Neuronal stem cell (in vitro differentiated cells): ENCODE results near the gene DTD2.
"Not testable (repeated sequence)": the region's sequence is repeated elsewhere in the genome, so short reads cannot be mapped to it uniquely, and the experiment has no call there.

Experiments
- DNase-seq: peaks from one replicate; pipeline ENCODE4 v3.0.0-alpha.2; 2013; ENCODE audit warnings: low spot score
- H2AFZ ChIP-seq: one replicate; pipeline ENCODE4 v1.6.1; 2013; ENCODE audit warnings: mild to moderate bottlenecking, low read length, inconsistent platforms
- H2AK5ac ChIP-seq: 2 replicates; pipeline ENCODE4 v1.6.1; 2013; ENCODE audit warnings: low read depth, mild to moderate bottlenecking, inconsistent platforms, low read length, moderate library complexity, mixed read lengths
- H2BK120ac ChIP-seq: 2 replicates; pipeline ENCODE4 v1.6.1; 2013; ENCODE audit warnings: low read depth, mild to moderate bottlenecking, inconsistent platforms, low read length, moderate library complexity, mixed read lengths
- H2BK12ac ChIP-seq: one replicate; pipeline ENCODE4 v1.6.1; 2013; ENCODE audit warnings: low read length, inconsistent platforms
- H2BK15ac ChIP-seq: 2 replicates; pipeline ENCODE4 v1.6.1; 2013; ENCODE audit warnings: mild to moderate bottlenecking, low read length, inconsistent platforms, mixed read lengths
- H2BK5ac ChIP-seq: one replicate; pipeline ENCODE4 v1.6.1; 2013; ENCODE audit warnings: inconsistent platforms, mild to moderate bottlenecking, low read length, moderate library complexity
- H3K14ac ChIP-seq: one replicate; pipeline ENCODE4 v1.6.1; 2013; ENCODE audit warnings: low read length, inconsistent platforms
- H3K18ac ChIP-seq: 2 replicates; pipeline ENCODE4 v1.6.1; 2013; ENCODE audit warnings: low read length, inconsistent platforms
- H3K23ac ChIP-seq: 2 replicates; pipeline ENCODE4 v1.6.1; 2013; ENCODE audit warnings: low read depth, mild to moderate bottlenecking, mixed read lengths, low read length, inconsistent platforms; ENCODE audit not compliant: poor library complexity
- H3K27ac ChIP-seq: replicated peaks from 3 replicates; pipeline ENCODE4 v1.5.1; 2013; ENCODE audit warnings: low read length, inconsistent platforms
- H3K27me3 ChIP-seq, 3 experiments: 2 replicates each; pipeline ENCODE4 v1.6.1; 2013; ENCODE audit warnings: low read length in 3 of 3, mild to moderate bottlenecking in 2 of 3, inconsistent platforms in 1 of 3, low read depth in 1 of 3, mixed read lengths in 1 of 3, moderate library complexity in 1 of 3; ENCODE audit not compliant: control insufficient read depth in 3 of 3, insufficient read depth in 3 of 3
- H3K36me3 ChIP-seq, 2 donors: replicated peaks in 1 of 2; 2 replicates each; pipeline ENCODE4 v1.6.1; 2013; ENCODE audit warnings: low read length in 2 of 2; ENCODE audit not compliant: control insufficient read depth in 2 of 2, insufficient read depth in 2 of 2
- H3K4ac ChIP-seq: 2 replicates; pipeline ENCODE4 v1.6.1; 2013; ENCODE audit warnings: inconsistent platforms, mild to moderate bottlenecking, low read length, moderate library complexity
- H3K4me1 ChIP-seq, 2 donors: 1 replicate in 1 of 2; 2 replicates in 1 of 2; pipeline ENCODE4 v1.6.1; 2013; ENCODE audit warnings: low read length in 2 of 2, low read depth in 1 of 2; ENCODE audit not compliant: control insufficient read depth in 2 of 2, insufficient read depth in 1 of 2
- H3K4me2 ChIP-seq: one replicate; pipeline ENCODE4 v1.6.1; 2013; ENCODE audit warnings: mild to moderate bottlenecking, low read length, inconsistent platforms; ENCODE audit not compliant: insufficient read depth, poor library complexity, severe bottlenecking
- H3K4me3 ChIP-seq, 2 donors: 2 replicates each; pipeline ENCODE4 v1.5.1; 2013; ENCODE audit warnings: low read length in 2 of 2, mild to moderate bottlenecking in 2 of 2, inconsistent platforms in 1 of 2, moderate library complexity in 1 of 2
- H3K79me1 ChIP-seq: one replicate; pipeline ENCODE4 v1.6.1; 2013; ENCODE audit warnings: low read depth, mild to moderate bottlenecking, inconsistent platforms, low read length, moderate library complexity
- H3K9ac ChIP-seq: one replicate; pipeline ENCODE4 v1.6.1; 2013; ENCODE audit warnings: mild to moderate bottlenecking, low read depth, low read length, inconsistent platforms; ENCODE audit not compliant: poor library complexity
- H3K9me3 ChIP-seq, 2 donors: replicated peaks in 1 of 2; 2 replicates each; pipeline versions ENCODE3 to v1.6.1; 2013; ENCODE audit warnings: low read length in 2 of 2, mild to moderate bottlenecking in 2 of 2, inconsistent platforms in 1 of 2, low read depth in 1 of 2, mixed read lengths in 1 of 2, moderate library complexity in 1 of 2; ENCODE audit not compliant: control insufficient read depth in 2 of 2, insufficient read depth in 1 of 2
- H4K8ac ChIP-seq: one replicate; pipeline ENCODE4 v1.6.1; 2013; ENCODE audit warnings: low read depth, mild to moderate bottlenecking, inconsistent platforms, low read length, moderate library complexity
- H4K91ac ChIP-seq: one replicate; pipeline ENCODE4 v1.6.1; 2013; ENCODE audit warnings: low read length, low read depth, mild to moderate bottlenecking, inconsistent platforms; ENCODE audit not compliant: poor library complexity
- WGBS, 2 donors: extraction: QIAGEN DNeasy Blood & Tissue Kit; methylation state at CpG; one replicate each; pipeline ENCODE4 v1.1.7; 2013; ENCODE audit warnings: missing lambda C conversion rate in 2 of 2, mixed read lengths in 1 of 2; ENCODE audit not compliant: insufficient read length in 2 of 2, insufficient replicate concordance in 1 of 2; ENCODE audit errors: extremely low coverage in 2 of 2; 5-methylcytosine and 5-hydroxymethylcytosine counted together

The DTD2 gene

GRCh38 chr14:31466554-31466953, 9.2 kb upstream of the DTD2 start:
- Histone ChIP-seq H3K27ac (no peak overlapping the region), H2AFZ (no peak overlapping the region), H4K91ac (no peak overlapping the region), H2AK5ac (no peak overlapping the region), H3K9me3 (no peaks in the 10 kb centered on the region), H3K18ac (no peak overlapping the region), H3K14ac (no peak overlapping the region), H3K4me1 (no peaks in the 10 kb centered on the region), H3K36me3 (no peaks in the 10 kb centered on the region), H3K4ac (no peak overlapping the region), H4K8ac (no peak overlapping the region), H3K9ac (no peak overlapping the region), H2BK12ac (no peak overlapping the region), H2BK5ac (no peak overlapping the region), H3K79me1 (no peaks in the 10 kb centered on the region), H3K4me2 (no peak overlapping the region), H3K4me3 (no peak overlapping the region), H3K27me3 (no peaks in the 10 kb centered on the region), H3K23ac (no peak overlapping the region), H2BK120ac (no peak overlapping the region), H2BK15ac (no peak overlapping the region)
- no peak for DNase-seq
- no CpG with 5 or more reads among the region's 6 CpGs for WGBS, 2 donors

- Histone ChIP-seq H4K8ac (no peak overlapping the region), H3K27me3 (no peaks in the 10 kb centered on the region), H3K4ac (no peak overlapping the region), H3K27ac (no peak overlapping the region), H2BK15ac (no peak overlapping the region), H3K79me1 (no peaks in the 10 kb centered on the region), H3K4me2 (no peak overlapping the region), H3K4me1 (no peaks in the 10 kb centered on the region), H4K91ac (no peak overlapping the region), H3K14ac (no peak overlapping the region), H3K23ac (no peak overlapping the region), H2BK120ac (no peak overlapping the region), H3K18ac (no peak overlapping the region), H3K9me3 (no peaks in the 10 kb centered on the region), H2AFZ (no peak overlapping the region), H3K4me3 (no peak overlapping the region), H3K36me3 (no peaks in the 10 kb centered on the region), H2BK5ac (no peak overlapping the region), H2AK5ac (no peak overlapping the region), H3K9ac (no peak overlapping the region), H2BK12ac (no peak overlapping the region)
- DNase-seq: no peak
These were observed 7.8 kb upstream of the DTD2 start for GRCh38 chr14:31465111-31465510.

- not testable (repeated sequence) for H2BK12ac ChIP-seq, H2AFZ ChIP-seq, H3K18ac ChIP-seq, H2BK120ac ChIP-seq, H3K79me1 ChIP-seq, H3K9ac ChIP-seq, H3K36me3 ChIP-seq, H3K4me1 ChIP-seq, H3K23ac ChIP-seq, H3K14ac ChIP-seq, H3K4ac ChIP-seq, H4K8ac ChIP-seq, H3K27me3 ChIP-seq, H3K9me3 ChIP-seq, H3K4me3 ChIP-seq, H2BK15ac ChIP-seq, H2AK5ac ChIP-seq, H4K91ac ChIP-seq, H2BK5ac ChIP-seq, DNase-seq, H3K27ac ChIP-seq, H3K4me2 ChIP-seq
- no CpG with 5 or more reads among the region's 2 CpGs for WGBS, 2 donors
These were observed 5.1 kb upstream of the DTD2 start for GRCh38 chr14:31462450-31462849.

- no peak overlapping the region for H2BK120ac ChIP-seq
- no peaks in the 10 kb centered on the region for H3K9me3 ChIP-seq
- peaks cover 0 to 10% of the 10 kb centered on the region in 2 donors for H3K4me1 ChIP-seq
- no peak for DNase-seq
- no peak overlapping the region for H3K4me3 ChIP-seq
- H2AK5ac ChIP-seq: no peak overlapping the region
- no peaks in the 10 kb centered on the region for H3K36me3 ChIP-seq
- H3K23ac ChIP-seq: no peak overlapping the region
- H2BK12ac ChIP-seq: no peak overlapping the region
- no peak overlapping the region for H3K4ac ChIP-seq
- H4K91ac ChIP-seq: no peak overlapping the region
- 100% methylated on average over 1 of the region's 3 CpGs for WGBS, 2 donors
- H2BK15ac ChIP-seq: no peak overlapping the region
- H3K27ac ChIP-seq: no peak overlapping the region
- no peaks in the 10 kb centered on the region for H3K27me3 ChIP-seq
- H3K14ac ChIP-seq: no peak overlapping the region
- peak overlapping the region; percentile 74 for H2AFZ ChIP-seq
- no peak overlapping the region for H4K8ac ChIP-seq
- no peak overlapping the region for H3K4me2 ChIP-seq
- H3K79me1 ChIP-seq: no peaks in the 10 kb centered on the region
- H3K9ac ChIP-seq: no peak overlapping the region
- no peak overlapping the region for H2BK5ac ChIP-seq
- H3K18ac ChIP-seq: no peak overlapping the region
These were observed 4.2 kb upstream of the DTD2 start for GRCh38 chr14:31461545-31461944.
